Activated naive CD8-positive, alpha-beta T cell treated with anti-CD3 and anti-CD28 coated beads, Interleukin-2, amount 50 U/mL, for 16 hours (primary cell): ENCODE data around the gene B4GALT5.
"Not testable (repeated sequence)": the region's sequence is repeated elsewhere in the genome, so short reads cannot be mapped to it uniquely, and the experiment has no call there.

ENCODE experiments used
- DNase-seq: peaks from one replicate; pipeline ENCODE4 v3.0.0-alpha.2; 2020; ENCODE audit warnings: low read depth, low spot score

The B4GALT5 gene

GRCh38 chr20:49681850-49682216 is 31.8 kb downstream of the B4GALT5 start:
- no peak for DNase-seq

GRCh38 chr20:49680484-49680883 is 33.2 kb downstream of the B4GALT5 start:
- no peak for DNase-seq

GRCh38 chr20:49679634-49680033 is 34.0 kb downstream of the B4GALT5 start:
- no peak for DNase-seq

- DNase-seq = no peak
Measured at GRCh38 chr20:49677777-49678758, 35.6 kb downstream of the B4GALT5 start.

- DNase-seq = no peak
Measured at GRCh38 chr20:49676581-49677291, 36.9 kb downstream of the B4GALT5 start.

GRCh38 chr20:49675368-49676151 is 38.1 kb downstream of the B4GALT5 start:
- no peak for DNase-seq

- no peak for DNase-seq
Measured at GRCh38 chr20:49674383-49675352, 39.0 kb downstream of the B4GALT5 start.

- DNase-seq = no peak
Measured at GRCh38 chr20:49672096-49672664, 41.5 kb downstream of the B4GALT5 start.

GRCh38 chr20:49671433-49671832 is 42.2 kb downstream of the B4GALT5 start:
- no peak for DNase-seq

GRCh38 chr20:49669601-49670189 is 44.0 kb downstream of the B4GALT5 start:
- no peak for DNase-seq

GRCh38 chr20:49668878-49669195 is 44.8 kb downstream of the B4GALT5 start:
- DNase-seq = not testable (repeated sequence)

- DNase-seq = no peak
Measured at GRCh38 chr20:49668181-49668877, 45.3 kb downstream of the B4GALT5 start.

- DNase-seq = no peak
Measured at GRCh38 chr20:49666911-49667310, 46.8 kb downstream of the B4GALT5 start.

GRCh38 chr20:49665796-49666195 is 47.9 kb downstream of the B4GALT5 start:
- DNase-seq = no peak

- DNase-seq = no peak
Measured at GRCh38 chr20:49664612-49665313, 48.9 kb downstream of the B4GALT5 start.

GRCh38 chr20:49663112-49663511 is 50.6 kb downstream of the B4GALT5 start:
- DNase-seq = no peak

GRCh38 chr20:49661560-49662329 is 51.9 kb downstream of the B4GALT5 start:
- DNase-seq = no peak

GRCh38 chr20:49660912-49661311 is 52.8 kb downstream of the B4GALT5 start:
- no peak for DNase-seq
